Hematopoietic multipotent progenitor cell treated with erythropoietin and hydrocortisone succinate and interleukin-3 and kit ligand, for 4 days (in vitro differentiated cells): ENCODE results near the gene C19orf12.

ENCODE experiments used
- DNase-seq: peaks from one replicate; pipeline ENCODE4 v3.0.0-alpha.2; 2015

Gene C19orf12

DNA sequence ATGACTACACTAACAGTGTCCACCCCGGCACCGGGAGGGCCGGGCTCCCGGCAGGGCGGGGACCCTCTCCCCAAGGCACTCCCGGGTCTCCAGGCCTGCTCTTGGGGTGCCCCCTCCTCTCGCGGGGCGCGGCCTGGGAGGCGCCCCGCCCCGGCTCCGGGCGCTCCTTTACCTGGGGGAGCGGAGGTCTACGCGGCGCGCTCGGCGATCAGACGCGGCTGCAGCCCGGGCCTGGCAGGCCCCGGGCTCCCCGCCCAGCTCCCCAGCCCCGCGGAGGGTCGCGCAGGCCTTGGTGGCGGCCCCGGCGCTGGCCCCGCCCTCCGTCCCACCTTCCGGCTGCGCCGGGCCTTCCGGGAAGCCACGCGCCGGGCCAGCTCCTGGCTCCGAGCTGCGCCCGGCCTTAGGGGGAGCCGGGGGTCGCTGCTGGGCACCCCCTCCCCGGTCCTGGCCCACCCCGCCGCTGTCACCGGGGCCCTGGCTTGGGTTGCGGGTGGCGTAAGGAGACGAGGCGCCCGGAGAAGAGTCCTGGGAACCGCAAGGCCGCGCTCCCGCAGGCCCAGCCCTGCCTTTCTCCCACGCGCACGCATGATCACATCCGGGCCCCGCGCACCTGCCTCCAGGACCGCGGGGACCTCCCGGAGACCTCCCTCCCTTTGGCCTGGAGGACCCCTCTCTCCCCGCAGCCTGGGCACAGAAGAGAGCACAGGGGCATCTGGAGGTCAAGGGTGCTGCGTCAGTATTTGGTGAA lies at the start of gene C19orf12:
C19orf12 (minus strand) TSS at position 309 of the 748 bp plus-strand sequence. CDS start 6,848 bp downstream, outside the sequence.
- DNase-seq: peak; percentile 80

- no peak for DNase-seq
Measured at GRCh38 chr19:29764361-29764760, 49.3 kb upstream of the C19orf12 start.

DNA sequence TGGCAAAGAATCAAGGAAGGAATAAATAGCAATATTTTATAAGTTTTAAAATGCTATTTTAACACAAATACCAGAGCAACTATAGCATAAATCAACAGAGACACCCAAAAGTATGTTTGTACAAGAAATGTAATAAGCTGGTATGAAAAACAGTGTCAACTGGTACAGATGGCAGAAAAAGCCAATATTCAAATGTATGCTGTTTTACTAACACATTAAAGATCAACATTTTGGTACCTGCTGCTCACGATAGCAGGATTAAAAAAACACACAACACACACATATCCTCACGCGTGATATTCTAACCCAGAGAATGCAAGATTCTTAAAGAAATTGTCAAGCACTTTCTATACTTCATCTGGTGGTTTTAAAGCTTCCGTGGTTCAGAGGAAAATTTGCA lies 48.1 kb upstream of the C19orf12 start:
- no peak for DNase-seq

- no peak for DNase-seq
Measured at GRCh38 chr19:29761575-29762232, 46.6 kb upstream of the C19orf12 start.

DNA sequence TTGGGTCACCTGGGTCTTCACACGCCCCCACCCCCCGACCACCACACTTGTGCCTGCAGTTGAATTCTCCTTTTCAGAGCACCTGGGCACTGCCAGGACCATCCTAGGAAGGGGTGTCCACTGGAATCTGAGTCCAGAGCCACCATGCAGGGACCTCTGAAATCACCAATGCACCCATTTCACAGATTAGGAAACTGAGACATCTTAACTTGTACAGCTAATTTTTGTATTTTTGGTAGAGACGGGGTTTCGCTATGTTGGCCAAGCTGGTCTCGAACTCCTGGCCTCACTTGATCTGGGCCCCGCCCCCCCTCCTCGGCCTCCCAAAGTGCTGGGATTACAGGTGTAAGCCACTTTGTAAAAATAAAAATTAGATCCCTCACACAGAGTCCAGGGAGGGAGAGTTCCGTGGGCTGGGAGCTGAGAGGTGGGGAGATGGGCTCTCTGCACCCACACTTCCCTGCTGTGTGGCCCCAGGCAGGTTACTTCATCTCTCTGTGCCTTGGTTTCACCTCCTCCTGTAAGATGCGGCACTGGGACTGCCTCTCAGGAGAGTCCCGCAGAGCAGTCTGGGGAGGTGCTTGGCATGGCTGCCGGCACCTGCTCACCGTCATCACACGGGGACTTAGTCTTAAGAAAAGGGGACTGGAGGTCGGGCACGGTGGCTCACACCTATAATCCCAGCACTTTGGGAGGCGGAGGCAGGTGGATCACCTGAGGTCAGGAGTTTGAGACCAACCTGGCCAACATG lies 45.9 kb upstream of the C19orf12 start:
- no peak for DNase-seq

DNA sequence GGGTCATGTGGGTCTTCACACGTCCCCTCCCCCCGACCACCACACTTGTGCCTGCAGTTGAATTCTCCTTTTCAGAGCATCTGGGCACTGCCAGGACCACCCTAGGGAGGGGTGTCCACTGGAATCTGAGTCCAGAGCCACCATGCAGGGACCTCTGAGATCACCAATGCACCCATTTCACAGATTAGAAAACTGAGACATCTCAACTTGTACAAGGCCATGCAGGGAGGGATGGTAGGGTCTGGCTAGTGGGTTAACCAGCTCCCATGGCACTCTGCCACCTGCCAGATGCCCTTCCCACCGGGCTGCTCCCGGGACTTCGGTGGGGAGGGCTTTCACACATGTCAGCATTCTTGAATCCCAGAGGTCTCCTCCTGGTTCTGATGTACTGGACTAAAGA lies 44.3 kb upstream of the C19orf12 start:
- DNase-seq: no peak

DNA sequence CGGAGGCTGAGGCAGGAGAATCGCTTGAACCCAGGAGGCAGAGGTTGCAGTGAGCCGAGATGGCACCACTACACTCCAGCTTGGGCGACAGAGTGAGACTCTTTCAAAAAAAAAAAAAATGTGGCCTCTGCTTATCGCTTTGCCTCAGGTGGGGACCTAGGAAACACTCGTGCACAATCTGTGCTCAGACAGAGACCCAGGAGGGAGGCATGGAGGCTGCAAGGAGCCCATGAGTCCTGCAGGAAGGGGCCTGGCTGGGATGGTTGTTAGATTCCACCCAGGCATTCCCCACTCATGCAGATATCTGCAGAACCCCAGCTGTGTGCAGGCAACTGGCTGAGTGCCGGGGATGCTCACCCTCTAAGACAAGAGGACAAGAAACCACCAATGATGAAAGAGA lies 43.8 kb upstream of the C19orf12 start:
- DNase-seq: no peak

GRCh38 chr19:29757551-29757950 lies 42.5 kb upstream of the C19orf12 start:
- DNase-seq: no peak

- DNase-seq: no peak
Measured at GRCh38 chr19:29753934-29754305, 38.9 kb upstream of the C19orf12 start.

DNA sequence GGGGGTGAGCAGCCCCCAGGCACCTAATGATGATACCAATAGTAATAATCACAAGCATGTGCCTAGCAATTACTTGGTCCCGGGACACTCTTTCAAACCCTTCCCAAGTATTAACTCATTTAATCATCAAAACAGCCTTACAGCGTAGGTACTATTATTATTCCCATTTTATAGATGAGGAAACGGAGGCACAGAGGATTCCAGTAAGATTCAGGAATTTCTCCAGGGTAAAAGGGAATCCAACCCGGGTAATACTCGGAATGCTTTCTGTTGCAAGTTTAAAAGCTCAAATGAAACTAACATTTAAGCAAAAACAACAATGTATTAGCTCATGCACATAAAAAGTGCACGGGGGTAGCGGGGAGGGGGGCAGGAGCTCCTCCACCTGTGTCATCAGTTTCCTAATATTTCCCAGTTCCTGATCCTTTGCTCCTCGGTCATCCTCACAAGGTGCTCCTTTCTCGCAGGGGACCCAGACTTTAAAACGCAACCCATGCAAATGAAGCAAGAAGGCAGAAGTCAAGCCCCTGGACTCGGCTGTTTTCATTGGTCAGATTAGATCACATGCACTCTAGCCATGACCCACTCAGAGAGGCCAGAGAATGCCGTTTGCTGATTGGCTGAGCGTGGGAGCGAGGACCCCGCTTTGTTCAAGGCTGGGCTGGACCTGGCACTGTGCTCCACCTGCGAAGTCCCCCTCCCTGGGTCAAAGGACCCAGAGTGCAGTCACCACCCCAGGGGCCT lies 38.3 kb upstream of the C19orf12 start:
- DNase-seq: no peak

GRCh38 chr19:29752450-29753025 lies 37.5 kb upstream of the C19orf12 start:
- no peak for DNase-seq

GRCh38 chr19:29751932-29752331 lies 36.9 kb upstream of the C19orf12 start:
- DNase-seq: no peak

DNA sequence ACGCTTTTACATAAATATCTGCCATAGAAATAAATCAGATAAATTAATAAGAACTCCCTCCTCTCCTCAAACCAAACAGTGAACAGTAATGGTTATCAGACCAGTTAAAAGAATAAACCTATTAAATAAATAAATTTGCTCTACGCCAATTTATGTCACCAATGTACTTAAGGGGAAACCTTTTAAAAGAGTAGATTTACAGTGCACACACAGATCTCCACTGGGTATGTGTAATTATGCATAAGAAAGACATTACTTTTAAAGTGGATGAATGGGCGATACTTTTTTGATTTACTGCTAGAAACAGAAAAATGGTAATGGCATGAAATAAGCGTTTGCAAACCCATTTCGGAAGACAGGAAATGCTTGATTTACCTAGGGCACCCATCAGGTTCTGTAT lies 34.9 kb upstream of the C19orf12 start:
- DNase-seq: no peak

DNA sequence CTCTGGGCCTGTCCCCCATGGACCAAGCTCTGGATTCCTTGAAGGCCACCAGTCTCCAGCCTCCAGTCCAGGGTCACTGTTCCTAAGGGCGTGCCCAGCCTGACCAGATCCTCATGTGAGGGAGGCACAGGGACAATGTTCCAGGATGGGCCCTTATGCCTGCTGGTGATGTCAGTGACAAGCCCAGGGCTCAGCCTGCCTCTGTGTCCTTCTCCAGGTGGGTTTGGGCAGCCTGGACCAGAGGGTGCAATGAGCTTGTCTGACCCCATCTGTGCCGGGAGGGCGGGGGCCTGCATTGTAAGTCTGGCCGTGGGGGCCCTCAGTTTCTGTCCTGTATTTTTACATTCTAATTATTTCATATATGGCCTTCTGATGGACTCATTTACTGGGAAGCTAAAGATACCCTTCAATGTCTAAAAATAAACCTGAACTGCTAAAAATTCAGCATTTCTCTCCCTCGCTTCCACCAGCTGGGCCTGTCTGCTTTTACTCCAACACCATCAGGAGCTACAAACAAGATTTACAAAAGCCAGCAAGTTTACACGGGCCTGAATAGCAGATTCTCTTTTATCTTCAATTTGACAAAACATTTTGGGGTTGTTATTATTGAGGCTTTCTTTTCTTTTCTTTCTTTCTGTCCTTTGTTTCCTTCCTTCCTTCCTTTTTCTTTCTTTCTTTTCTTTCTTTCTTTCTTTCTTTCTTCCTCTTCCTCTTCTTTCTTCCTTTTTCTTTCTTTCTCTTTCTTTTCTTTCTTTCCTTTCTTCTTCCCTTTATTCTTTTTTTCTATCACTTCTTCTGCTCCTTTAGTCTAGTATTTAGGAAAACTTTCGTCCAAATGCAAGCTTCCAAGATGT lies 34.2 kb upstream of the C19orf12 start:
- DNase-seq: no peak

DNA sequence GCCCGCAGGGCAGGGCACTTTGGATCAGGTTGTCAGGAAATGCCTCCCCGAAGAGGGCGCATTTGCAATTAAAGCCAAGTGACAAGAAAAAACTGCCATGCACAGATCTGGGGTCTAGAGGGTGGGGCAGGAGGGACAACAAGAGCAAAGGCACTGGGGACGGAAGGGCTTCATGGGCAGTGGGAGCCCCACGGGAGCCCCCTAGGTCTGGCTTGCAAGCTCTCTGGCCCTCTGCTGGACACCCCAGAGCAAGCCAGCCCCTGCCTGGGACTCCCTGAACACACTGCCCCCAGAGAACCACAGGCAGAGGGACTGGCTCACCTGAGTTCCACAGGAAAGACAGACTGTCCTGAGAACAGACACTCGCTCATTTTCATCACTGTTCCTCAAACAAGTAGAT lies 30.2 kb upstream of the C19orf12 start:
- DNase-seq: no peak

DNA sequence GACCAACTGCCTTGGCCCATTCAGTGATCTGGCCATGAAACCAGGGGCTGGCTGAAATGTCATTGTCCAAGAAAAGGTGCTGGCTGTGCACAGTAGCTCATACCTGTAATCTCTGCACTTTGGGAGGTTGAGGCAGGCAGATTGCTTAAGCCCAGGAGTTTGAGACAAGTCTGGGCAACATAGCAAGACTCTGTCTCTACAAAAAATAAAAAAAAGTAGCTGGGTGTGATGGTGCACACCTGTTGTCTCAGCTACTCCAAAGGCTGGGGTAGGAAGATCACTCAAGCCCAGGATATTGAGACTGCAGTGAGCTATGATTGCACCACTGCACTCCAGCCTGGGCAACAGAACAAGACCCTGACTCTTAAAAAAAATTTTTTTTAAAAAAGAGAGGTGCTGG lies 28.6 kb upstream of the C19orf12 start:
- no peak for DNase-seq

DNA sequence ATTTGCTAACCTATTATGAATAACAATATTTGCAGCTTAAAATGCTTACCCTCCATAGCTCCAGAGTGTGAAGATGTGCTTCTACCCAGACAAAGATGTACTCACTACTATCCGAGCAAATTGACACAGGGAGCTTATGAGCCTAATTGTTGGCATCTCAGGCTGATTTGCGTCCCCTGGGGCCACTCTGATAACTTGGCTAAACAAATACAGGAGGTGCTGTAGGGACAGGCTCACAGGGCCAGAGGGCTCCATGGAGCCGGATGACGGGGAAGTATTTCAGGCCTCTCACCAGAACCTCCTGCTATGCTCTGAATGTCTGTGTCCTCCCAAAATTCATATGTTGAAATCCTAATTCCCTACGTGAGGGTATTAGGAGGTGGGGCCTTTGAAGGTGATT lies 26.7 kb upstream of the C19orf12 start:
- DNase-seq: no peak

DNA sequence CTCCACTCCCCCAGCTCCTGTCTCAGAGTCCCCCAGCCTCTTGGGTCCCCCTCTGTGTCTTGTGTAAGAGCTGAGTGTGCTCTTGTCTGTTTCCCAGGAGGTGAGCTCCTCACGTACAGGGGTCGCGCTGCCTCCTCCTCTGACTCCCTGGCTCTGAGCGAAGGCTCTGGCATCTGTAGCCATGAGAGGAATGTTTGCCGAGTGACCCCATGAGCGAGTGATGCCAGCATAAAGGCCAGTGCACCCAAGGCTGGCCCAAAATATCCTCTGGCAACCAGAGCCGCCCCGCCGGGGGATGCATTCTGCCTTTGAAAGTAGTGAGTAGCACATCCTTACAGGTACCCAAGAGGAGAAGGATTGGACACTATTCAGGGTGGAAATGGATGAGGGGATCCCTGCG lies 26.2 kb upstream of the C19orf12 start:
- DNase-seq: no peak

GRCh38 chr19:29737461-29738000 lies 22.5 kb upstream of the C19orf12 start:
- no peak for DNase-seq

DNA sequence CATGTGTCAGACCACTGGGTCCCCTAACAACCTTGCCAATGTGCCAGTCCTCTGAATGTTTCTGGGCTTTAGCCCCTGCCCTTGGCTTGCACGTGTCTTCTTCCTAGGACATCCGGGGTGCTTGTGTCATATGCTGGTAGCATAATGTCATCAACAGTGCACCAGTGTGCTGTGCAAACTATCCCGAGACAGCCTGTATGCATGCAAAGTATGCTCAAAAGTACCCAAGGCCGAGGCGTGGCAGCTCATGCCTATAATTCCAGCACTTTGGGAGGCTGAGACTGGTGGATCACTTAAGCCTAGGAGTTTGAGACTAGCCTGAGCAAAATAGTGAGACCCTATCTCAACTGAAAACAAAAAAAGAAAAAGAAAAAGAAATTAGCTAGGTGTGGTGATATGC lies 20.8 kb upstream of the C19orf12 start:
- no peak for DNase-seq

GRCh38 chr19:29731331-29731850 lies 16.3 kb upstream of the C19orf12 start:
- DNase-seq: no peak
